A673 (cell line): ENCODE results near the gene PACRG.

Source experiments
- CTCF ChIP-seq: fragments of 300-800, 200-600 bp; sonication (generic); conservative IDR thresholded peaks from 2 replicates; pipeline ENCODE4 v1.5.1; 2017; ENCODE audit warnings: low read depth, mild to moderate bottlenecking, antibody characterized with exemption, low read length, moderate library complexity, mixed read lengths
- EZH2 ChIP-seq: fragments of 200-600 bp; sonication (generic); IDR thresholded peaks from 2 replicates; pipeline ENCODE4 v1.6.1; 2017; ENCODE audit warnings: borderline replicate concordance, low read depth, mild to moderate bottlenecking, mixed read lengths, antibody characterized with exemption, low read length; ENCODE audit not compliant: poor library complexity, severe bottlenecking

DNA sequence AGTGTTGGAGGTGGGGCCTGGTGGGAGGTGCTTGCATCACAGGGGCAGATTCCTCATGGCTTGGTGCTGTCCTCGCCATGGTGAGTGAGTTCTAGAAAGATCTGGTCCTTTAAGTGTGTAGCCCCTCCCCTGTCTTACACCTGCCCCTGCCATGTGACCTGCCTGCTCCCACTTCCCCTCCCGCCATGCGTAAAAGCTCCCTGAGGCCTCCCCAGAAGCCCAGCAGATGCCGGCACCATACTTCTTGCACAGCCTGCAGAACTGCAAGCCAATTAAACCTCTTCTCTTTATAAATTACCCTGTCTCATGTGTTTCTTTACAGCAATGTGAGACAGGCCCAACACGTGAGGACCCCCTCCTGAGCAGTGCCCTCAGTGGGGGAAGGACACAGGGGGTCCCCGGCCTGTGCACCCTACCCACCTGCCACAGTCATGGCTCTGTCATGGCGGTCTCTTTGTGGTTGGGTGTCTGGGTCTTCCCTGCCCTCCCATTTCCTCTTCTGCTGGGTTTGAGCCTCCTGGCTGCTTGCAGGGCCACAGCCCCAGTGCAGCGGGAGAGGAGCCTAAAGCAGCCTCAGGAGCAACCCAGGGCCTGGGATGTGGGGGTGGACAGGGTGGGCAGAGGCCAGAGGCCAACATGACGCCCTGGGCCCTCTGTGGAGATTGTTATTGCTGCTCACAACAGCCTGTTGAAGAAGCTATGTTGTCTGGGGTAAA lies 599.5 kb downstream of the PACRG start:
- TF ChIP-seq CTCF (no peak), EZH2 (no peak)
